MM.1S (cell line): Measurements from ENCODE around the gene STC2.

Experiments
- DNase-seq: peaks from one replicate; pipeline ENCODE4 v3.0.0-alpha.2; 2015
- H2AFZ ChIP-seq: fragments of 300-600 bp; sonication (generic); 2 replicates; pipeline ENCODE4 v1.6.0; 2016; ENCODE audit warnings: antibody characterized with exemption, low read length
- H3F3A ChIP-seq: fragments of 300-600 bp; sonication (generic); 2 replicates; pipeline ENCODE4 v1.6.1; 2016; ENCODE audit warnings: mild to moderate bottlenecking, antibody characterized with exemption, low read length, moderate library complexity, mixed read lengths; ENCODE audit not compliant: insufficient read depth
- H3K27ac ChIP-seq: fragments of 300-600 bp; sonication (generic); 2 replicates; pipeline ENCODE4 v1.5.1; 2016; ENCODE audit warnings: mild to moderate bottlenecking, low read length
- H3K27me3 ChIP-seq: fragments of 300-600 bp; sonication (generic); replicated peaks from 2 replicates; pipeline ENCODE4 v1.6.0; 2016; ENCODE audit warnings: low read length; ENCODE audit not compliant: insufficient read depth
- H3K36me3 ChIP-seq: fragments of 300-600 bp; sonication (generic); replicated peaks from 2 replicates; pipeline ENCODE4 v1.6.1; 2016; ENCODE audit warnings: mild to moderate bottlenecking, low read length, mixed read lengths; ENCODE audit not compliant: insufficient read depth
- H3K4me1 ChIP-seq: fragments of 300-600 bp; sonication (generic); 2 replicates; pipeline ENCODE4 v1.6.1; 2016; ENCODE audit warnings: low read length, mixed read lengths
- H3K4me2 ChIP-seq: fragments of 300-600 bp; sonication (generic); 2 replicates; pipeline ENCODE4 v1.6.0; 2016; ENCODE audit warnings: low read depth, low read length
- H3K4me3 ChIP-seq: fragments of 300-600 bp; sonication (generic); 2 replicates; pipeline ENCODE4 v1.5.1; 2016; ENCODE audit warnings: low read length, mixed read lengths
- H3K79me2 ChIP-seq: fragments of 300-600 bp; sonication (generic); 2 replicates; pipeline ENCODE4 v1.6.1; 2016; ENCODE audit warnings: mixed run types, low read length, mixed read lengths
- H3K9ac ChIP-seq: fragments of 300-600 bp; sonication (generic); 2 replicates; pipeline ENCODE4 v1.6.1; 2016; ENCODE audit warnings: low read length, mixed read lengths
- H3K9me2 ChIP-seq: fragments of 300-600 bp; sonication (generic); replicated peaks from 2 replicates; pipeline ENCODE4 v1.6.1; 2016; ENCODE audit warnings: mild to moderate bottlenecking, low read length, mixed read lengths; ENCODE audit not compliant: insufficient read depth
- H3K9me3 ChIP-seq: fragments of 300-600 bp; sonication (generic); replicated peaks from 2 replicates; pipeline ENCODE4 v1.6.1; 2016; ENCODE audit warnings: mild to moderate bottlenecking, low read length, mixed read lengths; ENCODE audit not compliant: insufficient read depth
- H4K20me1 ChIP-seq: fragments of 300-600 bp; sonication (generic); 2 replicates; pipeline ENCODE4 v1.6.1; 2016; ENCODE audit warnings: mild to moderate bottlenecking, low read length, moderate library complexity, mixed read lengths; ENCODE audit not compliant: insufficient read depth
- CTCF ChIP-seq: fragments of 300-600 bp; sonication (generic); IDR thresholded peaks from 2 replicates; pipeline ENCODE4 v1.5.1; 2016; ENCODE audit warnings: antibody characterized with exemption, low read length, mixed read lengths
- EZH2 ChIP-seq: fragments of 300-600 bp; sonication (generic); optimal IDR thresholded peaks from 2 replicates; pipeline ENCODE3; 2017; ENCODE audit warnings: low read depth, mild to moderate bottlenecking, antibody characterized with exemption, low read length, mixed read lengths
- EZH2phosphoT487 ChIP-seq: fragments of 300-600 bp; sonication (generic); IDR thresholded peaks from 2 replicates; pipeline ENCODE4 v1.6.1; 2018; ENCODE audit warnings: antibody characterized with exemption, low read length

STC2 gene

GRCh38 chr5:173324115-173325001, 3.9 kb downstream of the STC2 start:
- no peaks in the 10 kb centered on the region for H3K9me3 ChIP-seq
- no peak overlapping the region for H3K27ac ChIP-seq
- H3F3A ChIP-seq = no peaks in the 10 kb centered on the region
- H3K79me2 ChIP-seq = no peaks in the 10 kb centered on the region
- no peaks in the 10 kb centered on the region for H3K36me3 ChIP-seq
- no peak overlapping the region for H3K9ac ChIP-seq
- peak overlapping the region; percentile 46 for H3K4me2 ChIP-seq
- H4K20me1 ChIP-seq = no peaks in the 10 kb centered on the region
- peak overlapping the region; percentile 8; the same call in 1 of the 2 replicates for H2AFZ ChIP-seq
- 0 out of 2 replicates have a peak, but pooled peaks cover 7% of the 10 kb centered on the region for H3K4me1 ChIP-seq
- peak; percentile 39 for DNase-seq
- H3K27me3 ChIP-seq = peaks cover 50% of the 10 kb centered on the region
- TF ChIP-seq EZH2 (no peak), EZH2phosphoT487 (no peak), CTCF (no peak)
- no peaks in the 10 kb centered on the region for H3K9me2 ChIP-seq
- peak overlapping the region; percentile 23; the same call in 1 of the 2 replicates for H3K4me3 ChIP-seq

GRCh38 chr5:173323799-173324114, 4.5 kb downstream of the STC2 start:
- H2AFZ ChIP-seq = peak overlapping the region; percentile 8; the same call in 1 of the 2 replicates
- peak overlapping the region; percentile 46 for H3K4me2 ChIP-seq
- H3K9ac ChIP-seq = no peak overlapping the region
- peaks cover 44% of the 10 kb centered on the region for H3K27me3 ChIP-seq
- H3F3A ChIP-seq = no peaks in the 10 kb centered on the region
- 0 out of 2 replicates have a peak, but pooled peaks cover 7% of the 10 kb centered on the region for H3K4me1 ChIP-seq
- no peak overlapping the region for H3K27ac ChIP-seq
- TF ChIP-seq EZH2phosphoT487 = no peak
- TF ChIP-seq CTCF = no peak
- no peaks in the 10 kb centered on the region for H3K79me2 ChIP-seq
- no peak for DNase-seq
- H3K9me2 ChIP-seq = no peaks in the 10 kb centered on the region
- H3K36me3 ChIP-seq = no peaks in the 10 kb centered on the region
- peak overlapping the region; percentile 23; the same call in 1 of the 2 replicates for H3K4me3 ChIP-seq
- no peaks in the 10 kb centered on the region for H3K9me3 ChIP-seq
- no peaks in the 10 kb centered on the region for H4K20me1 ChIP-seq

- Histone ChIP-seq H2AFZ (no peak overlapping the region), H4K20me1 (no peaks in the 10 kb centered on the region), H3K4me3 (no peak overlapping the region), H3K9ac (no peak overlapping the region), H3K9me3 (no peaks in the 10 kb centered on the region), H3K9me2 (no peaks in the 10 kb centered on the region), H3K4me2 (no peak overlapping the region), H3K27ac (no peak overlapping the region), H3K36me3 (no peaks in the 10 kb centered on the region), H3K27me3 (peaks cover 39% of the 10 kb centered on the region), H3K4me1 (0 out of 2 replicates have a peak, but pooled peaks cover 7% of the 10 kb centered on the region), H3F3A (no peaks in the 10 kb centered on the region), H3K79me2 (no peaks in the 10 kb centered on the region)
- no peak for DNase-seq
- TF ChIP-seq CTCF (no peak), EZH2phosphoT487 (no peak), EZH2 (no peak)
Measured at GRCh38 chr5:173323106-173323798, 5.0 kb downstream of the STC2 start.
